OCI-LY7 (cell line): ENCODE data around the gene CYP27C1.

ENCODE experiments used
- CTCF ChIP-seq: fragments of 200-600 bp; sonication (generic); conservative IDR thresholded peaks from 2 replicates; pipeline ENCODE4 v1.5.1; 2014; ENCODE audit warnings: mild to moderate bottlenecking, antibody characterized with exemption, low read length, moderate library complexity, mixed read lengths
- EZH2phosphoT487 ChIP-seq: fragments of 200-600 bp; sonication (generic); IDR thresholded peaks from 2 replicates; pipeline ENCODE4 v1.6.1; 2018; ENCODE audit warnings: low read depth, borderline replicate concordance, mild to moderate bottlenecking, mixed run types, antibody characterized with exemption, low read length, moderate library complexity, mixed read lengths

GRCh38 chr2:127175751-127176354, 44.2 kb downstream of the CYP27C1 start:
- TF ChIP-seq EZH2phosphoT487: no peak
- no peak for TF ChIP-seq CTCF
